Choroid plexus epithelial cell (primary cell): ENCODE measurements around the gene FCRL5.

Experiments
- DNase-seq: peaks from one replicate; pipeline ENCODE4 v3.0.0-alpha.2; 2010; ENCODE audit warnings: low read depth
- H3K4me3 ChIP-seq: 2 replicates; pipeline ENCODE4 v1.5.1; 2011; ENCODE audit warnings: low read depth, mild to moderate bottlenecking, control low read depth, low read length, moderate library complexity
- TF ChIP-seq, protein P1 (sequence below): conservative IDR thresholded peaks from 2 replicates; pipeline ENCODE4 v1.5.1; 2011; ENCODE audit warnings: low read depth, mild to moderate bottlenecking, control low read depth, inconsistent platforms, low read length, moderate library complexity

Gene FCRL5

DNA sequence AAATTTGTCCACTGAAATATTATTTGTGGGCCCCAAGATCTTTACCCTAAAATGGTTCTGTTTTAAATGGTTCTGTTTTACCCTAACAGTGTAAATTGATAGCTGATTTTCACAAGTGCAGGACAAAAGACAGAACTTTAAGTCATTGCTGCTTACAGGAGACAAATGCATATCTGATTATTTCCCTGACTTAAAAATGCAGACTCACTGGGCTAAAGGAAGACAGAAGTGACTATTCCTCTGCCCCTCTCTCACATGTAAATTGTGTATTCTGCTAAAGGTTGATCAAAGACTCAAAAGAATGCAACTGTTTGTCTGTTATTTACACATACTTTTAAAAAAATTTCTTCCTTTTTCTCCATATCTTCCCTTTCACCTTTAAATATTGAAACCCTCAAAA lies 12.7 kb downstream of the FCRL5 start:
- TF ChIP-seq, protein P1, sequence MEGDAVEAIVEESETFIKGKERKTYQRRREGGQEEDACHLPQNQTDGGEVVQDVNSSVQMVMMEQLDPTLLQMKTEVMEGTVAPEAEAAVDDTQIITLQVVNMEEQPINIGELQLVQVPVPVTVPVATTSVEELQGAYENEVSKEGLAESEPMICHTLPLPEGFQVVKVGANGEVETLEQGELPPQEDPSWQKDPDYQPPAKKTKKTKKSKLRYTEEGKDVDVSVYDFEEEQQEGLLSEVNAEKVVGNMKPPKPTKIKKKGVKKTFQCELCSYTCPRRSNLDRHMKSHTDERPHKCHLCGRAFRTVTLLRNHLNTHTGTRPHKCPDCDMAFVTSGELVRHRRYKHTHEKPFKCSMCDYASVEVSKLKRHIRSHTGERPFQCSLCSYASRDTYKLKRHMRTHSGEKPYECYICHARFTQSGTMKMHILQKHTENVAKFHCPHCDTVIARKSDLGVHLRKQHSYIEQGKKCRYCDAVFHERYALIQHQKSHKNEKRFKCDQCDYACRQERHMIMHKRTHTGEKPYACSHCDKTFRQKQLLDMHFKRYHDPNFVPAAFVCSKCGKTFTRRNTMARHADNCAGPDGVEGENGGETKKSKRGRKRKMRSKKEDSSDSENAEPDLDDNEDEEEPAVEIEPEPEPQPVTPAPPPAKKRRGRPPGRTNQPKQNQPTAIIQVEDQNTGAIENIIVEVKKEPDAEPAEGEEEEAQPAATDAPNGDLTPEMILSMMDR, result no peak
- no peak overlapping the region for H3K4me3 ChIP-seq
- DNase-seq, result no peak

GRCh38 chr1:157532569-157532968 lies 19.7 kb downstream of the FCRL5 start:
- DNase-seq, result no peak
- no peak overlapping the region for H3K4me3 ChIP-seq
- TF ChIP-seq, protein P1, result no peak

GRCh38 chr1:157523774-157524493 lies 28.4 kb downstream of the FCRL5 start:
- TF ChIP-seq, protein P1, result no peak
- DNase-seq, result no peak
- no peak overlapping the region for H3K4me3 ChIP-seq

DNA sequence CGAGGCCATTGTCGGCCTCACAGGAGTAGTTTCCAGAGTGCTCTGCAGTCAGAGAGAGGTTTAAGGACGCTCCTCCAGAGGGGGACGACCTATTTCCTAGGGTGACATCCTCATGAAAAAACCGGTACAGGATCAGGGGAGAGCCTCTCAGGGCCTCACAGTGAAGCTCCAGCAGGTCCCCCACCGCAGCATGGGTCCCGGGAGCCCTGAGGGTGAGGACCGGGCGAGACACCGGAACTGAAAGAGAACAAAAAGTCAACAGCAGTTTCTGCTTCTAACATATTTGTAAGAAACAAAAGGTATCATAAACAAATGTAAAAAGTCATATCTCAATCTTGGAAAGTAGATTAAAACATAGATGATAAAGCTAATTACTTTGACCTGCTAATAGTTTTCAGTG lies 31.3 kb downstream of the FCRL5 start:
- H3K4me3 ChIP-seq, result no peak overlapping the region
- TF ChIP-seq, protein P1, result no peak
- DNase-seq, result no peak

DNA sequence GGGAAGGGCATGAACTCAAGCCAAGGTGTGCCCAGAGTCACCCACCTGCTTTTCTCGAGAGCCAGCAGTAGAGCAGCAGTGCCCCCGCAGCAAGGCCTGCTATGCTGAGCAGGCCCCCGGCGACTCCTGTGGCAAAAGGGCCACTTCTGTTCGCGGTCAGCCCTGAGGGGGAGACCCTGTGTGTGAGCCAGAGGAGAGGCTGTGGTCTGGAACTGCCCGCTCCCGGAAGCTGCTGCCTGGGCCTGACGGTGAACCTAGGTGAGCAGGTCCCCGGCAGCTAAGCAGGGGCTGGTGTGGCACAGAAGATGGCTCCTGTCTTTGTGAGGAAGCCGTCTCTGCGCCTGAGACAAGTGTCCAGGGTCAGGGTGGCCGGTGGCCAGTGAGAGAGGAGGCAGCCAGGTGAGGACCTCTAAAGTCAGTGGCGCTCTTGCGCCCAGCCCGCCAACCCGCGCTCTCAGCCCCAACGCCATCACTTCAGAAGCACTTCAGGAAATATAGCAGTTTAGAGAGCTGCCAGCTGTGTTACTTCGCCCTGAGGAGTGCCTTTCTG lies 31.9 kb downstream of the FCRL5 start:
- no peak overlapping the region for H3K4me3 ChIP-seq
- DNase-seq, result no peak
- TF ChIP-seq, protein P1, result no peak

GRCh38 chr1:157519451-157519850 lies 32.9 kb downstream of the FCRL5 start:
- no peak overlapping the region for H3K4me3 ChIP-seq
- TF ChIP-seq, protein P1, result no peak
- no peak for DNase-seq

DNA sequence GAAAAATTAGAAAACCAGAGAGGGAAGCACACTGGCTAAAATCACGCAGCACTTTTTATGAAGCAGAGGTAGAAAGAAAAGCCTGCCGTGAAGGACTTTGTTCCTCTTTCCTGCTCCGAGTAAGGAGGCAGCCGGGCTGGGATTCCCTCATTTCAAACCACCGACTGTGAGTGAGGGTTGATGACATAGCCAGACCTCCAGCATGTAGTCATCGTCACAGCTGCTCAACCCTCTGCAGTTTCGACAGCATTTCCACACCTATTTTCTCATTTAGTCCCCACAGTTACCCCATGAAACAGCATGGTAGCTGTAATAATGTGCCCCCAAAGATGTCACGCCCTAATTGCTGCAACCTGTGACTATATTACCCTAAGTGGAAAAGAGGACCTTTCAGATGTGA lies 35.3 kb downstream of the FCRL5 start:
- TF ChIP-seq, protein P1, result no peak
- no peak overlapping the region for H3K4me3 ChIP-seq
- no peak for DNase-seq
